ENCODE data around the gene AJAP1.

- TF ChIP-seq, protein P1, sequence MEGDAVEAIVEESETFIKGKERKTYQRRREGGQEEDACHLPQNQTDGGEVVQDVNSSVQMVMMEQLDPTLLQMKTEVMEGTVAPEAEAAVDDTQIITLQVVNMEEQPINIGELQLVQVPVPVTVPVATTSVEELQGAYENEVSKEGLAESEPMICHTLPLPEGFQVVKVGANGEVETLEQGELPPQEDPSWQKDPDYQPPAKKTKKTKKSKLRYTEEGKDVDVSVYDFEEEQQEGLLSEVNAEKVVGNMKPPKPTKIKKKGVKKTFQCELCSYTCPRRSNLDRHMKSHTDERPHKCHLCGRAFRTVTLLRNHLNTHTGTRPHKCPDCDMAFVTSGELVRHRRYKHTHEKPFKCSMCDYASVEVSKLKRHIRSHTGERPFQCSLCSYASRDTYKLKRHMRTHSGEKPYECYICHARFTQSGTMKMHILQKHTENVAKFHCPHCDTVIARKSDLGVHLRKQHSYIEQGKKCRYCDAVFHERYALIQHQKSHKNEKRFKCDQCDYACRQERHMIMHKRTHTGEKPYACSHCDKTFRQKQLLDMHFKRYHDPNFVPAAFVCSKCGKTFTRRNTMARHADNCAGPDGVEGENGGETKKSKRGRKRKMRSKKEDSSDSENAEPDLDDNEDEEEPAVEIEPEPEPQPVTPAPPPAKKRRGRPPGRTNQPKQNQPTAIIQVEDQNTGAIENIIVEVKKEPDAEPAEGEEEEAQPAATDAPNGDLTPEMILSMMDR (conservative IDR thresholded peaks at IDR 0.05): no peak
- no peak for TF ChIP-seq ZFX (IDR thresholded peaks at IDR 0.05)
These were observed 38.0 kb downstream of the AJAP1 start for GRCh38 chr1:4692437-4692836.
